ENCODE data around the gene SCO2.

Gene SCO2

DNA sequence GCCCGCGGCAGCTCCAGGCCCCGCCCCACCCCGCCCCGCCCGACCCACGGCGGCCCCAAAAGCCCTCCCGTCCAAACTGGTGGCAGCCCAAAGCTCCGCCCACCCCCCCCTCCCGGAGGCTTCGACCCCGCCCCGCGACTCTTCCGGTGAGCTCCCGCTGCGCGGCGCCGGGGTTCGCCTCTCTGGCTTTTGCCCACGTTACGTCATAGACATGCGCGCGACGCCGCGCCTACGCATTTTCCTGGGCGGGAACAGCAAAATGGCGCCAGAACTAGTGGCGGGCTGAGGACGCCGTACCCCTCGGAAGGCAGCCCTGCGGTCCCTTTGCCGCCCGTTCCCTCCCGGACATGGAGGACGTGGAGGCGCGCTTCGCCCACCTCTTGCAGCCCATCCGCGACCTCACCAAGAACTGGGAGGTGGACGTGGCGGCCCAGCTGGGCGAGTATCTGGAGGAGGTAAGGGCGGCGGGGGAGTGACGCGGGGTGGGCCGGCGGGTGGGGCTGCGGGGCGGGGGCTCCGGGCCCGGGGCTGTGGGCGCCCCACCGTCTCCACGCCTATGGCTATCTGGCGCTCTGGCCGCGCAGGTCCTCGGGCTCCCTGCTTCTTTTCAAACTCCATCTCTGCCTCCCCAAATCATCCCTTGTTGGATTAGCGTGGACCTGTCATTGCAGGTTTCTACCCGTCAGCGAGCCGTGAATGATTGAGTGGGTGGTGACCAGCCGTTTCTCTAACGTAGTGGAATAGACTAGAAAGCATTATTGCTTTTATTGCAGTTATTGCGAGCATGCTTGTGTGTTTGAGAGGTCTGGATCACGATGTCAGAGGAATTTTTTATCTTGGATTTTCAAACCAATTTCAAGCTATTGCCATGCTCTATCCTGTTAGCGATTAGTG lies 17.2 kb downstream of the SCO2 start, which contains the start of gene NCAPH2:
Gene NCAPH2, plus strand, starts transcription at position 234 of the 894 bp plus-strand sequence. Its CDS starts 114 bp downstream, at position 348.
- Histone ChIP-seq H3K36me3 (ENCODE audit: insufficient read depth, low read length) (peaks cover 15% of the 10 kb centered on the region), H3K4me2 (ENCODE audit: low read length) (peak within 1 kb of the TSS; percentile 100), H3K4me3 (ENCODE audit: low read length) (peak within 1 kb of the TSS; percentile 100), H3K9me3 (replicated peaks; ENCODE audit: low read length) (no peaks in the 10 kb centered on the region), H3K9ac (ENCODE audit: low read depth, low read length) (peak within 1 kb of the TSS; percentile 96), H3K27me3 (ENCODE audit: control insufficient read depth, insufficient read depth, low read length) (no peaks in the 10 kb centered on the region), H3K4me1 (ENCODE audit: control insufficient read depth, insufficient read depth, low read length) (peaks cover 17% of the 10 kb centered on the region)

DNA sequence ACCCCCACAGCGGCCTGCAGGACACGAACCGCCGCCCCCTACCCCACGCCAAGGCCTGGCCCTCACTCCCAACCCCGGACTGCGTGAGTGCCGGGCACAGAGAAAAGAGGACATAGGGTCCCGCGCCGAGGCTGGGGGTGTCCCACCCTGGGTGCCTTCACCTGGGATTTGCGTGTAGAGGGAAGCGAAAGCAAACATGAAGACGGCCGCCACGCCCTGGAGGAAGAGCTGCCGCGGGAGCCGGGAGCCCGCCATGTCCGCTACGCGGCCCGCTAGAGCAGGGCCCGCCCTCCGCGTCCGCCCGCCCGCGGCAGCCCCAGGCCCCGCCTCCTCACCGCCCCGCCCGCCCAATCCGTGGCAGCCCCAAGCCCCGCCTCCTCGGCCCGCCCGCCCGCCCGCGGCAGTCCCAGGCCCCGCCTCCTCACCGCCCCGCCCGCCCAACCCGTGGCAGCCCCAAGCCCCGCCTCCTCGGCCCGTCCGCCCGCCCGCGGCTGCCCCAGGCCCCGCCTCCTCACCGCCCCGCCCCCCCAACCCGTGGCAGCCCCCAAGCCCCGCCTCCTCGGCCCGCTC lies 17.9 kb downstream of the SCO2 start, which contains the start of gene LMF2:
Gene LMF2, minus strand, starts transcription at position 282 of the 570 bp plus-strand sequence. Its CDS starts 27 bp downstream, at position 255.
- Histone ChIP-seq H3K9me3 (replicated peaks; ENCODE audit: low read length) (no peaks in the 10 kb centered on the region), H3K27me3 (ENCODE audit: control insufficient read depth, insufficient read depth, low read length) (no peaks in the 10 kb centered on the region), H3K9ac (ENCODE audit: low read depth, low read length) (peak within 1 kb of the TSS; percentile 96), H3K4me2 (ENCODE audit: low read length) (peak within 1 kb of the TSS; percentile 100), H3K4me1 (ENCODE audit: control insufficient read depth, insufficient read depth, low read length) (peaks cover 17% of the 10 kb centered on the region), H3K36me3 (ENCODE audit: insufficient read depth, low read length) (peaks cover 20% of the 10 kb centered on the region), H3K4me3 (ENCODE audit: low read length) (peak within 1 kb of the TSS; percentile 100)

DNA sequence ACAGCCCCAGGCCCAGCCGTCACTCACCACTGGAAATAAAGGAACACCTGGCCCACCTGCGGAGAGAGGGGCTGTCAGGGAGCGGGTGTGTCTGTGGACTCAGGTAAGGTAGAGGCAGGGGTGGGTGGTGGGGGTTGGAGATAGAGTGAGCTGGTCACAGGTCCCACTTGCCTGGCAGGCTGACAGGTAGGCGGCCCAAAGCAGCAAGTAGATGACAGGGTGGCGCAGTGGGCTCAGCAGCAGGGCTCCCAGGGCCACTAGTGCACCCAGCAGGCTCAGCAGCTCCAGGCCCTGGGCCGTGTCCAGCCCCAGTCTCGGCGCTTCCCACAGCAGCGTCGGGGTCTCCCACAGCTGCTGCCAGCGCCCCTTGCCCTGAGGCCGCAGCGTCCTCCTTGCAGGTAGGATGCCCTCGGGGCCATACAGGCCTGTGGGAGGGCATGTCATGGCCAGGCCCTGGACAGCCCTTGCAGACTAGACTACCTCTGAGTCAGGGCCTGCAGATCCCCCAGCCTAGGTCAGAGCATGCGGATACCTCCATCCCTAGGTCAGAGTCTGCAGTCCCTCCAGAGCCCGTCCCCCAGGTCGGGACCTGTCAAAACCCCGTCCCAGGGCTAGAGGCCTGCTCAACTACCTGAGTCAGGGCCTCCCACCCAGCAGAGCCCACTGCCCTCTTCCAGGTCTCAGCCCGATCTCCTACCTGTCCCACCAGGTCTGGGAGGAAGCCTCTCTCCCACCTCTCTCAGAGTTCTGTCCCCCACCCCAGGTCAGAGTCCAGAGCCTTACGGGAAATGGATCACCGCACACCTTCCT lies 18.6 kb downstream of the SCO2 start:
- H3K9ac ChIP-seq (ENCODE audit: low read depth, low read length) = peak overlapping the region; percentile 96
- H3K4me1 ChIP-seq (ENCODE audit: control insufficient read depth, insufficient read depth, low read length) = peaks cover 17% of the 10 kb centered on the region
- peaks cover 25% of the 10 kb centered on the region for H3K36me3 ChIP-seq (ENCODE audit: insufficient read depth, low read length)
- H3K4me3 ChIP-seq (ENCODE audit: low read length) = peak overlapping the region; percentile 92
- H3K4me2 ChIP-seq (ENCODE audit: low read length) = peak overlapping the region; percentile 100
- H3K9me3 ChIP-seq (replicated peaks; ENCODE audit: low read length) = no peaks in the 10 kb centered on the region
- H3K27me3 ChIP-seq (ENCODE audit: control insufficient read depth, insufficient read depth, low read length) = no peaks in the 10 kb centered on the region

DNA sequence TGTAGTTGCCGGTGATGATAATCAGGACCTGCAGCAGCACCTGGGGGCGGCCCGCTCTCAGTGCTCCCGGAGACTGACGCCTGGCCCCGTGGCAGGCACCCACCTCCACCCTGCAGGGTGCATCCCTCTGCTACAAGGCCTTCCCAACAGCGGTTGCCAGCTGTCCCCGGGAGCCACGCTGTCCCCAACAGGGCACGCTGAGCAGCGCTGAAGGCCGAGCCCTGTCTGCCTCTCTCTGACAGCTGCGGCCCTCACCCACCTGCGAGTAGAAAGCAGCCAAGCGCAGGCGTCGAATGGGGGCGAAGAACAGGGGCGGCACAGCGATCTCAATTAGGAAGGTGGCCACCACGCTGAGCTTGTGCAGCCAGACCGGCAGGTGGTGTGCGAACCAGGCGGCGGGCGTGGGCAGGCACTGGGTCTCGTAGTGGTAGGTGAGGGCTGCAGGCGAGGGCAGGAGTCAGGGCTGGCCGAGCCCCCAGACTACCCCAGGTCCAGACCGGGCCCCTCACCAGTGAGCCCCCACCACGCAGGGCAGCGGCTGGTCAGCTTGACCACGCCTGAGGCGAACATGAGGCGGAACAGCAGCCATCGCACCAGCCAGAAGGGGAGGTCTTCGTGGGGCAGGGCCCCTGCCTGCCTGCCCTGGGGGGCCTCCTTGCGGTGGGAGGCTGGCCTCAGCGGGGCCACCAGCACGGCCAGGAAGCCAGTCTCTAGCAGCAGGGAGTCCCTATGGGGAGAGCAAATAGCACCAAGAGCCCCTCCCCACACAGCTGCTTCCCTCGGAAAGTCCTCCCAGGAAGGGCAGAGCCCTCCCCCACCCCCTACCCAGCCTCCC lies 19.4 kb downstream of the SCO2 start:
- Histone ChIP-seq H3K4me3 (ENCODE audit: low read length) (peak overlapping the region; percentile 92), H3K9me3 (replicated peaks; ENCODE audit: low read length) (no peaks in the 10 kb centered on the region), H3K4me1 (ENCODE audit: control insufficient read depth, insufficient read depth, low read length) (peaks cover 17% of the 10 kb centered on the region), H3K4me2 (ENCODE audit: low read length) (peak overlapping the region; percentile 100), H3K36me3 (ENCODE audit: insufficient read depth, low read length) (peaks cover 25% of the 10 kb centered on the region), H3K27me3 (ENCODE audit: control insufficient read depth, insufficient read depth, low read length) (no peaks in the 10 kb centered on the region), H3K9ac (ENCODE audit: low read depth, low read length) (peak overlapping the region; percentile 96)

DNA sequence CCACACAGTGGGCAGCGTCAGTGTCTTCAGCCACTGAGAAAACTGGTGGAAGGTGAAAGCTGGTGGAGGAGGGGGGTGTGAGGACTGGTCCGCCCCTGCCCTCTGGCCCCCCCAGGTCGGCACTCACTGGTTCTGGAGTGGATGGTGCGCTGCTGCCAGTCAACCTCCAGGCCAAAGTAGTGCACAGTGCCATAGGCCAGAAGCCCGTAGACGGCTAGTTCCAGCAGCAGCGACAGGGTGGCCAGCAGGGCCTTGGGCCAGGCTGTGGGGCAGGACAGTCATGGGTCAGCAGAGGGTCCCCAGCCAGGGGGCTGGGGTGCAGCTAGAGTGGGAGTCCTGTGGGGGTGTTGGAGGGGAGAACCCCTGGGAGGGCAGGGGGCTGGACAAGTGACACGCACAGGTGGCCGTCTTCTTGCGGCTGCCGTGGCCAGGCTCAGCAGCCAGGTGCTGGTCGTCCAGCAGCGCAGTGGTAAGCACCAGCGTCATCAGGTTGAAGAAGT lies 20.1 kb downstream of the SCO2 start:
- Histone ChIP-seq H3K9me3 (replicated peaks; ENCODE audit: low read length) (no peaks in the 10 kb centered on the region), H3K36me3 (ENCODE audit: insufficient read depth, low read length) (peaks cover 28% of the 10 kb centered on the region), H3K4me1 (ENCODE audit: control insufficient read depth, insufficient read depth, low read length) (peaks cover 17% of the 10 kb centered on the region), H3K27me3 (ENCODE audit: control insufficient read depth, insufficient read depth, low read length) (no peaks in the 10 kb centered on the region), H3K4me2 (ENCODE audit: low read length) (no peak overlapping the region), H3K4me3 (ENCODE audit: low read length) (no peak overlapping the region), H3K9ac (ENCODE audit: low read depth, low read length) (no peak overlapping the region)

DNA sequence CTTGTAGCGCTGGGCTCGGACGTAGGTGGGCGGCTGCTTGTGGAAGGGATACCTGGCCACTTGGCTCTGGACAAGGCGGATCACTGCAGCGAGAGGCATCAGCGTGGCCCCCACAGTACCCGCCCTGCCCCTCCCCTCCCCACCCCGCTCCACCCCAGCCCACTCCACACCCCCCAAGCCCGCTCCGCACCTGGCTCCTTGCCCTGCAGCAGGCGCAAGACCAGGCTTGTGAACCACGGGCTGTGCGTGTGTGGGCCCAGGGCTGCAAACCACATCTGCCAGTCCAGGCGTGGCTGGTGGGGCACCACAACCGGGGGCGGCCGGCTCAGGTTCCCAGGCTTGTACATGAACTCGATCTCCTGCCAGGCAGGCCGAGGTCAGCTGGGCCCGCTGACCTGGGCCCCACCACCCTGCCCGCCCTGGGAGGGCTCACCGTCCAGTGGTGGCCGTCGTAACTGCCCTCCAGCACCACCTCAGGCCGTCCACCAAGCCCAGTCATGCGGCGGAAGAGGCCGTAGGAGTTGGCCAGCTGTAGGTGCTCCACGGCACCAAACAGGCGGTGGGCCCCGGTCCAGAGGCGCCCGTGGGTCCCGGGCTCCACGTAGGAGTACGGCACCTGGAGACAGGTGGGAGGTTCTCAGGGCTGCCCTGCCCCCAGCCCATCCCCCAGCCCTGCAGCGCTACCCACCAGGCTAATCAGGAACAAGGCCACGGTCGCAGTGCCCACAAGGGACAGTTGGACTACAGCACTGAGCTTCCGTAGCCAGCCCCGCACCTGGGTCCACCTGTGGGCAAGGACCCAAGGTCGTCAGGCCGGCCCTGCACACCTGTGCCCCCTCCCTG lies 20.8 kb downstream of the SCO2 start:
- Histone ChIP-seq H3K4me2 (ENCODE audit: low read length) (no peak overlapping the region), H3K27me3 (ENCODE audit: control insufficient read depth, insufficient read depth, low read length) (no peaks in the 10 kb centered on the region), H3K9me3 (replicated peaks; ENCODE audit: low read length) (no peaks in the 10 kb centered on the region), H3K4me3 (ENCODE audit: low read length) (no peak overlapping the region), H3K4me1 (ENCODE audit: control insufficient read depth, insufficient read depth, low read length) (peaks cover 17% of the 10 kb centered on the region), H3K36me3 (ENCODE audit: insufficient read depth, low read length) (peaks cover 28% of the 10 kb centered on the region), H3K9ac (ENCODE audit: low read depth, low read length) (no peak overlapping the region)

DNA sequence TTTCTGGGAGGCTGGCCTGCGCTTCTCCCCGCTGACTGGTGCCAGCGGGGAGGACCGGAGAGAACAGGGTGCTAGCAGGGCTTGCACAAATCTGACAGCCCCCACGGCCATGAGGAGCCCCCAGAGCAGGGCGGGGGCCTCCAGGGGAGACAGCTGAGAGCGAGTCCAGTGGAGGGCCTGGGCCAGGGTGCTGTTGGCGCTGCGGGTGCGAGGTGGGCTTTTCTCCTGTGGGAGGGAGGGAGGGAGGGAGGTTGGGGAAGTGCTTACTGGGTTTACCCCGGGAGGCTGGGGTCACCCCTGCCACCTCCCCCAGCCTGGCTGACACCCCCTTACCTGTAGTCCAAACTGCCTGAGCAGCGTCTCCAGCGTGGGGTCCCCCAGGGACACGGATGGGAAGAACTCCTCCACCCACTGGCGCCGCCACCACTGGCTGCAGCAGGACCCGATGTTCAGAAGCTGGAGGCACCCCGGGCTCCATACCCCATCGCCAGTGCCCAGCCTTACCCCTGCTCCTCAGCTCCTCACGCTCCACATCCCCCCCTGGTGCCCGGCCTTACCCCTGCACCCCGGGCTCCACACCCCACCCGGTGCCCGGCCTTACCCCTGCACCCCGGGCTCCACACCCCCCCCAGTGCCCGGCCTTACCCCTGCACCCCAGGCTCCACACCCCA lies 21.8 kb downstream of the SCO2 start:
- no peak overlapping the region for H3K4me3 ChIP-seq (ENCODE audit: low read length)
- no peak overlapping the region for H3K9ac ChIP-seq (ENCODE audit: low read depth, low read length)
- H3K4me1 ChIP-seq (ENCODE audit: control insufficient read depth, insufficient read depth, low read length) = peaks cover 7% of the 10 kb centered on the region
- no peak overlapping the region for H3K4me2 ChIP-seq (ENCODE audit: low read length)
- no peaks in the 10 kb centered on the region for H3K9me3 ChIP-seq (replicated peaks; ENCODE audit: low read length)
- peaks cover 28% of the 10 kb centered on the region for H3K36me3 ChIP-seq (ENCODE audit: insufficient read depth, low read length)
- H3K27me3 ChIP-seq (ENCODE audit: control insufficient read depth, insufficient read depth, low read length) = no peaks in the 10 kb centered on the region

DNA sequence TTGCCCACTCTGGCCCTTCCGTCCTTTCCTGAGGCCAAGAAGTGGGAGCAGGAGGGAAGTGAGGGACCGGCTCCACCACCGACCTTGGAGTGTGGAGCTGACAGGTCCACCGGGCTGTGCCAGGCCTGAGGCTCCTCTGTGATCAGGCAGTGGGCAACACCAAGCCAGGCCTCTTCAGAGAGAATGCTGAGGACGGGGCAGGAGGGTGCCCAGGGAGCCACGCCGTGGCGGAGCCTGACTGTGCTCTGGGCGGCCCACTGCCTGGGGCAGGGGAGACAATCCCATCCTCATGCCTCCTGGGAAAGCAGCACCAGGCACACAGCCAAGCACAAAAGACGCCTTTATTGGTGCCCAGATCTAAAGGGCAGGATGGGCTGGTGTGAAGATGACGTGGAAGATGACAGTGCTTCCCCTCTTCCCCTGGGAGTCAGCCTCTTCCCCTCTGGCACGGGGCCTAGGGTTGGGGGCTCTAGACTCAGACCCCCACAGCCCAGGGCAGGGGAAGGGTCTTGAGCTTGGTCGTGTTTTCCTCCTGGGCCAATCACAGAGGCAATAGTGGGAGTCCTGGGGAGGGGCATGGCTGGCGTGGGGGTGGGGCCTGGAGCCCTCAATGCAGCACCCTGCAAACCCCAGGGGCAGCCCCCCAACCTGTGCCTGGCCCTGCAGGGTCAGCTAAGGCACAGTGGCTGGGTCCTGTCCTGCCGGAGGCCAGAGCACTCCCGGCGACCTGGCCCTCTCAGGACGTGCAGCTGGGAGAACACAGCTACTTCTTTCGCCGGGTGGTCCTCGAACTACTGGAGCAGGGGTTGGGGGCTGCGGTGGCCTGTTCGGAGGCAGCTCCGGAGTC lies 22.5 kb downstream of the SCO2 start:
- Histone ChIP-seq H3K9ac (ENCODE audit: low read depth, low read length) (no peak overlapping the region), H3K9me3 (replicated peaks; ENCODE audit: low read length) (no peaks in the 10 kb centered on the region), H3K4me1 (ENCODE audit: control insufficient read depth, insufficient read depth, low read length) (peaks cover 6% of the 10 kb centered on the region), H3K36me3 (ENCODE audit: insufficient read depth, low read length) (peaks cover 28% of the 10 kb centered on the region), H3K4me3 (ENCODE audit: low read length) (no peak overlapping the region), H3K4me2 (ENCODE audit: low read length) (no peak overlapping the region), H3K27me3 (ENCODE audit: control insufficient read depth, insufficient read depth, low read length) (no peaks in the 10 kb centered on the region)

DNA sequence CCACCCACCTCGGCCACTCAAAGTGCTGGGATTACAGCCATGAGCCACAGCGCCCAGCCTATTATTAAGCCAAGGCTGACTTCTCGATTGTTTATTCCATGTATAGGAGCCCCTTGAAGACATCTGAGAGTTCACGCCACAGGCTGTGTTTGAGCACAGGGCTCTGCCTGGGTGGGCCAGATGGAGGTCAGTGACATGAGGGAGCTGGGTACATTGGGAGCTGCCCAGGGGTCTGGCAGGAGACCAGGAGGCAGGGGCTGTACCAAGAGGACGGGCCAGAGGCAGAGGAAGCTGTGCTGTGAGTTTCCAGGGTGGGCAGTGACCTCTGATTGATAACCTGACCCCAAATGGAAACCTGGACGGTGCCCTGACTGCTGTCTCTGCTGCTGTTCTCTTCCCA lies 23.3 kb downstream of the SCO2 start:
- H3K4me1 ChIP-seq (ENCODE audit: control insufficient read depth, insufficient read depth, low read length) = peaks cover 6% of the 10 kb centered on the region
- H3K4me3 ChIP-seq (ENCODE audit: low read length) = no peak overlapping the region
- no peaks in the 10 kb centered on the region for H3K9me3 ChIP-seq (replicated peaks; ENCODE audit: low read length)
- no peak overlapping the region for H3K4me2 ChIP-seq (ENCODE audit: low read length)
- H3K27me3 ChIP-seq (ENCODE audit: control insufficient read depth, insufficient read depth, low read length) = no peaks in the 10 kb centered on the region
- no peak overlapping the region for H3K9ac ChIP-seq (ENCODE audit: low read depth, low read length)
- H3K36me3 ChIP-seq (ENCODE audit: insufficient read depth, low read length) = peaks cover 28% of the 10 kb centered on the region

Measured in skeletal muscle satellite cell (primary cell).